HG03442 (cell line): Measurements from ENCODE around the gene TRIM54.

Experiments
- ATAC-seq: cut with Tn5 transposase; IDR thresholded peaks from one replicate; pipeline ENCODE4 v1.9.1; 2021; ENCODE audit warnings: mild to moderate bottlenecking, moderate library complexity; ENCODE audit not compliant: unreplicated experiment

The TRIM54 gene

DNA sequence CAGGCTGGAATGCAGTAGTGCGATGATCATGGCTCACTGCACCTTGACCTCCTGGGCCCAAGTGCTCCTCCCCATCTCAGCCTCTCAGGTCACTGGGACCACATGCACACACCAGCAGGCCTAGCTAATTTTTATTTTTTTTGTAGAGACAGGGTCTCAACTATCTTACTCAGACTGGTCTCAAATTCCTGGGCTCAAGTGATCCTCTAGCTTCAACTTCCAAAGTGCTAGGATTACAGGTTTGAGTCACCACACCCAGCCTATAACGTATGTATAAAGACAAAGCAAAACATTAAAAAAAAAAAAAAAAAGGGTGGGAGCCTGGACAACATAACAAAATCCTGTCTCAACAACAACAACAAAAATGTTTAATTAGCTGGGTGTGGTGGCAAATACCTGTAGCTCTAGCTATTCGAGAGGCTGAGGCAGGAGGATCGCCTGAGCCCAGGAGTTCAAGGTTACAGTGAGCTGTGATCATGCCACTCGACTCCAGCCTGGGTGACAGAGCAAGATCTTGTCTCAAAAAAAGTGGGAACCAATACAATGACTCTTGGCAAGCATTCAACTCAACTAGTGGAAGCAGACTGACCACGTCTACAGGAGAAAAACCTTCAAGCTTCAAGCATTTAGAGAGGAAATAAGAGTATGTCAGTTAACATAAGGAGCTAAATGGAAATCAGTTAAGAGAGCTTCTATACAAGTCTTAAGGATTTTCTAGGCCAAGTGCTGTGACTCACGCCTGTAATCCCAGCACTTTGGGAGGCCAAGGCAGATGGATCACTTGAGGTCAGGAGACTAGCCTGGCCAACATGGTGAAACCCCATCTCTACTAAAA, 71.8 kb downstream of the TRIM54 start:
- no peak for ATAC-seq

- no peak for ATAC-seq
Observed at GRCh38 chr2:27354597-27354927, 72.3 kb downstream of the TRIM54 start.

- peak; percentile 36 for ATAC-seq
Observed at GRCh38 chr2:27356056-27356381, 73.8 kb downstream of the TRIM54 start.

DNA sequence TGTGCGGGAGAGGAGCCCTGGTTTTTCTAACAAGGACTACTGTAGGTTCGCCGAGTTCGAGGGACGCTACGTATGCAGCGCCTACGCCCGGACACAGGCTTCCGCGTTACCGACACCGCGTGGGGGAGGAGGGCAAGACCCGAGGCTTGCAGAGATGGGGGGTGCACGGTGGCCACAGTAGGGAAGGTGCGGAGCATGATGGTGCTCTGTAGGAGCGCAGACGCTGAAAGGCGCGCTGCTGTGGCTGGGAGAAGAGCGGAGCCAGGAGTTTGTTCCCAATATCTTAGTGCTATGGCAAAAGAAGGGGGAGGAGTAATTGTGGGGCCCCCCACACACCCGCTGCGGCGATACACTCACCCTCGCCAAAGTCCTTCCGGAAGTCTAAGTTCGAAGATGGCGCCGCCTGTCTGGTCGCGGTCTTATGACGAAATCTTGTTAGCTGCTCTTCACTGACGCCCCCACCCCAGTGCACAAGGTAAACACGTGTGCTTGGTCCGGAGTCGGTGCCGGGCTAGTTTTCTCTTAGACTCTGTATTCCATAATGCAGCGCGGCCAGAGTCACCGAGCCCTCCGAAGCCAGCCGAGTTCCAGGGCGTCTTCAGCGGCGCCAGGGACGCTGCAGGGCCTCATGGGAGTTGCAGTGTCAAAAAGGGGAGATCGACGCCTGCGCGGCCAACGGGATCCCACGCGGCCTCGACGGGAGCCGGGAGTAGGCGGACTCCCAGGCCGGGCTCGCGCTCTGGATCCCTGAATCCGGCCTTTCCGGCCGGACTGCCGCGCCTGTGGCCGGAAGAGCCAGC, 74.4 kb downstream of the TRIM54 start, which contains the start of gene GTF3C2:
GTF3C2 (minus strand) TSS at position 383 of the 800 bp plus-strand sequence. CDS start 13,210 bp downstream, outside the sequence.
- peak; percentile 81 for ATAC-seq
